Inflammatory macrophage (primary cell): ENCODE data around the gene CREB3L2.
A peak's percentile ranks its signal among the peaks of the same experiment; 100 is the strongest.

ENCODE experiments used
- DNase-seq, 2 donors: peaks; one replicate each; pipeline ENCODE4 v3.0.0-alpha.2; 2020 to 2022

The CREB3L2 gene

DNA sequence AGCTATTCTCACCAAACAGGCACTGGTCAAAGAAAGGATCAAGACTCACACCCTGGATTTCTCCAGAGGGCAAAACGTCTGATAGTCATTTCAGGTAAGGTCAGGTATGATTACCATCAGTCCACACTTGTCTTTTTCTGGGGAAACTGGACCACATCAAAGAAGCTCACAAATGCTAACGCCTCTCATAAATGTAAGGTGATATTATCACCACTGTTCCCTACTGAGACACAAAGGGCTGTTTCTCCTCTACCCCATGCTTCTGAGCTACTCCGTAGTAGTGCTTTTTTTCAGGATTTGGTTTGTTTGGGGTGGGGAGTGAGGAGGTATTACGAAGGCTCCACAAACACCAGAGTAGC lies 51.6 kb downstream of the CREB3L2 start:
- DNase-seq = no peak

GRCh38 chr7:137949416-137950262 lies 52.2 kb downstream of the CREB3L2 start:
- DNase-seq = no peak

DNA sequence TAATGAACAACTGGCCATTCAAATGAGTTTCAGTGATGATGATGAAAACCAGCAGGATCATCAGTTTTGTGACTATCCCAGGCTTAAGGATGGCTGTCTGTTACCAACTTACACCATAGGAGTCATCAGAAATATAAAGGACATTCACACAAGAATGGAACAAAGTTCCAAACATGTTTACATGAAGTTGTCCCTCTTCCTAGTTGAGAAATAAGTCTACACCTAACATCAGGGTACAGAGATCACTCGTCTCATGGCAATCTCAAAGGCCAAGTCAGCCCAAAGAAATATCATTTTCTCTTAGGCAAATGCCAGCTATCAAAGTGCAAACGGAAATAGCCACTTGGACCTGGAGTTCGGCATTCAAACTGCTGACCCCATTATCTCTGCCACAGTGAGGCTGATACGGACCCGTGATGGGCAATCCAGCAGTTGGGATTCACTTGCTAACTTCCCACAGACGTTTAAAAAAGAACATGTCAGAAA lies 53.0 kb downstream of the CREB3L2 start:
- DNase-seq = no peak

DNA sequence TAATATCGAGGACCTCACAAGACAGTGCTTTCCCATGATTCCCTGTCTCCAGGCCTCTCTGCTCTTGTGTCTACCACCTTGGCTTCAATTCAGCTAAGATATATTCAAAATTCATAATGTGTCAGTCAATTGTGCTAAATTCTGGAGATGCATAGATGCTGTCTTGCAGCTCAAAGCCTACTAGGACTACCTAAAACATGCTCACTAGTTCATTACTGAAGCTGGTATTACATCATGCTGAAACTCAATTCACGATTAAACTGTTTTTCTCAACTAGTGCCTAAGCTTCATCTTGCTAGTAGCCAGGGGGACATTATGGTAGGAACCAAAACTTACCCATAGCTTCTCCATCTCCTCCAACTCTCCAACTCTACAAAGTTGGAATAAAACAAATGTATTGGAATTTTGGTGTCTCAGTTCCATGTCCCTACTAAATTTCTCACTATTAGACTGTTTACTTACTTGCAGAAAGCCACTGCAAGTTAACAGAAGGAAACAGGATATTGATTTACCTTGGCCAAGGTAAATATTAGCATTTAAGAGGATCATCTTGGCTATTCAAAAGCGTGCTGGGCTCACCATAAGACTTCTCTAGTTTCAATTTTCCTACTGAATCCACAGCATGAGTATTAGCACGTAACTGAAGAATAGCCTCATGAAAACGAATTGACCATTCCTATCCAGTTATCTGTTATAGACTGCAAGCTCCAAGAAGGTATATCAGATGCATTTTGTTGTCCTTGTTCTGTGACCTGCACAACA lies 53.6 kb downstream of the CREB3L2 start:
- DNase-seq = no peak

GRCh38 chr7:137947046-137947445 lies 54.8 kb downstream of the CREB3L2 start:
- no peak for DNase-seq

DNA sequence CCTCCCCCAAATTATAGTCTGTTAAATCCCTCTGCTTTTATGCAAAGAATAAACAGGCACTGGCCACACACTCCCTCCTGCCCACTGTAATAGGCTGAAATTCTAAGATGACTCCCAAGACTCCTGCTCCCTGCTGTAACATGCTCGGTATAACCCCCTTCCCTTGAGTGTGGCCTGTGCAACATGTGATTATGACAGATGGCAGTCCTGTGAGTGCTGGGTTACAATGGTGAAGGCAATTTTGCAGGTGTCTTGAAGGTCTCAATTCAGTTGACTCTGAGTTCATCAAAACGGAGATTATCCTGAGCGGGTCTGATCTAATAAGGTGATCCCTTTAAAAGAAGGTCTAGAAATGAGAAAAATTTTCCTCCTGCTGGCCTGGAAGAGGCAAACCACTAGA lies 55.9 kb downstream of the CREB3L2 start:
- no peak for DNase-seq

DNA sequence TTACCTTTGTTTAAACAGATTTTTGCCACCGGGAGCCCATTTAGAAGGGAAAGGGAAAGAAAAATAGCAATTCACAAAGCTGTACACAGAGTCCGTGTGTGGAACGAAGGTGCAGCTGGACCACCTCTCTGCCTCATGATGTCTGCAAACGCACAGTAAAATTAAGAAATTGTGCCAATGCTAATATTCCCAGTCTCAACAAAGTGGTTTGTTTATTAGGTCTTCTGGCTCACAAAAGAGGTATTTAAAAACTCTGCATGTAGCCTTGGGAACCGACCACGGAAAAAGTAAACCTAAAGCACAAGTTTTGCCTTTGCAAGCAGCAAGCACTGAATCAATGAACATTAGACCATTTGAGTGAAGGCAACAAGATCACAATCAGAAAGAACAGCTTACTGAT lies 57.7 kb downstream of the CREB3L2 start:
- no peak for DNase-seq

GRCh38 chr7:137943132-137943551 lies 58.7 kb downstream of the CREB3L2 start:
- DNase-seq = no peak

- no peak for DNase-seq
Measured at GRCh38 chr7:137942484-137943115, 59.3 kb downstream of the CREB3L2 start.

GRCh38 chr7:137940656-137941518 lies 61.0 kb downstream of the CREB3L2 start:
- DNase-seq = no peak

DNA sequence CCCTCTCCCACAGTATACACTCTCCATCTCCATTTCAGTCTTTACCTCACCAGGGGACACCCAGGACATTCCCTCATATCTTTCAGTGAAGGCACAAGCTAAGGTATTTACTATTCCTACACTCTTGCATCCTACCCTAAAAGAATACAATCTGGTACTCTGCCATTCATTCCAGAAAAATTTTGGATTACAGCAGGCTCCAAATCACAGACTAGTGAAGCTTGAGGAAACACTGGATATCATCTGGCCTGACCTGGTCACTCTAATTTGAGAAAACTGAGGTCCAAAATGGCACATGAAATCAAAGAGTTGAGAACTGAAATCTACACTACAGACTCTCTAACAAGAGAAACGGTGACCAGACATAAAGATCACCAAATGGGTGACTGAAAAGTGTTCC lies 61.7 kb downstream of the CREB3L2 start:
- DNase-seq = no peak

DNA sequence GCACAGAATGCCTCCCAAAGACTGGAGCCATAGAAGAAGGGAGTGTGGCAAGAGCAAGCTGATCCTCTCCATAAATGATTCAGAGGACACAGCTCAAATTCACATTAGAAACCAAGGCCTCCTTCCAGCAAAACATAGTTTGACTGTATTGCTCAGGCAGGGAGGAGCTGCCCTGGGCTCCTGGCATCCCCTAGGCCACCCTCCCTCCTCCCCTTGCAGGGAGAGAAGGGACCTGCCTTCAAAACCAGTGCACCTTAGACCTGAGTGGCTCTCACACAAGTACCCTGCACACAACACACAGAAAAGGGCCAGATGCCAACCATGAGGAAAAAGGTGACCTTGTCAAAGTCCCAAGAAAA lies 64.7 kb downstream of the CREB3L2 start:
- no peak for DNase-seq

DNA sequence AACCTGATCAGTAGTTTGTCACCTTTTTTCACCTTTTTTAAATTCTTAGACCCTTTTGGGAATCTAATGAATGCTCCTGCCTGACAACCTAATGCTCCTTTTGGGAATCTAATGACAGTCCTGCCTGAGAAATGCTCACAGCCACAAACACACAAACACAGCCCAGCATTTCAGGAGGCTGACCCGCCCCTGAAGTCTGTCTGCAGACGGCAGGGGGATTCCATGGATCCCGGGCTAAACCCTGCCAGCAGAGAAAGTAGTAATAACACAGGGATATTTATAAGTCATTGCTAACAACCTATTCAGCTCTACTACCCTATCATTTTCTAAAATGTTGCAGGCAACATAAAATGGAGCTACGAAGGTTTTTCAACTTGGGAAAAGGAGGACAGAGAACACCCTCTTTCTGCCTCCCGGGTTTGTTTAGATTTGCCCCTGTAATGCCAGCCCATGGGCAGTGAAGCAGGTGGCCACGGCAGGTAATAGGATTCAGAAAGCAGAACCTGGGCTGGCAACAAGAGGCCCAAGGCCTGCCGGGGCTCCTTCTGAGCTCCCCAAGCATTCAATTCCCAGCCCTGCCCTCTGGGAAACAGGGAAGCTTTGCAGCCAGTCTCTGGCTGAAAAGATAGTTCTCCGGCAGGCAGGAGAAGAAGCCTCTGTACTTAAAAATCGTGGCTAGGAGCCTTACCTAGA lies 65.2 kb downstream of the CREB3L2 start:
- no peak for DNase-seq

- peak; percentile 86 to 91 for DNase-seq
Measured at GRCh38 chr7:137935884-137936508, 65.9 kb downstream of the CREB3L2 start.

DNA sequence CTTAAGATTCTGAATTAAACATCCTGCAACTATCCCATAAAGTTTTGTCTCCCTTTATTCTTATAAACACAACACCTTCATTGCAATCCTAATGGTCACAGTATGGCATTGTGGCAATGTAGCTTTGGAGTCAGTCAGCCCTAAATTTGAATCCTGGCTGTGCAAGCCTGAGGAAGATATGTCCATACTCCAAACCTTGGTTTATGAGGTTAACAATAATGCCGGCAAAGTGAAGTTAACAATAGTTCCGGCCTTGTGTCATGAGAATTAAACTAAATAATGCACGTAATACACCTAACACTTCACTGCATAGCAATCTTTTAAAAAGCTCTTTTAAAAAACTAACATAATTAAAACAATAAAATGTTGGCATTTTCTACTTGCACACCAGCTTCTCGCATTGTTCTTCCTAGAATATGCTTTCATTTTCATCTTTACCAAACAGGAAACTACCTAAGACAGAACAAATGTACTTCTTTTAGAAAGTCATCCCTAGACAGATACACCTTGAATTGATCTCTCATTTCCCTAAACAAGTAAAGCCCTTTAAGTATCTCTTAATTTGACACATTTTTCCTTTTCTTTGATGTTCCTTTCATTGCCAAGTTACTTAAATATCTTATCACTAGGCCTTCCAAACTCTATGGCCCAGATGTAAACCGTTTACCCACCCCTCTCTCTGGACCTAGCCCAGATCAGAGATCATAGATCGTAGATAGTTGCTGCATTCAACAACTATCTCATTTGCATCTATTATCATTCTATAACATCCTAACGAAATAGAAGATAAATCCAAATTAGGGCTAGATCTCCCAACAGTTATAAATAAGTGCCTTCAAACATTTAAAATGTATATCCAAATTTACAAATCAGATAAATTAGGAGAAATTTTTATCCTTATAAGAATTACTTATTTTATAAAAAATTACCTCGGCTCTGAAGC lies 66.7 kb downstream of the CREB3L2 start:
- DNase-seq = peak in 1 of 2 donors; percentile 13

GRCh38 chr7:137934176-137934826 lies 67.6 kb downstream of the CREB3L2 start:
- DNase-seq = no peak

DNA sequence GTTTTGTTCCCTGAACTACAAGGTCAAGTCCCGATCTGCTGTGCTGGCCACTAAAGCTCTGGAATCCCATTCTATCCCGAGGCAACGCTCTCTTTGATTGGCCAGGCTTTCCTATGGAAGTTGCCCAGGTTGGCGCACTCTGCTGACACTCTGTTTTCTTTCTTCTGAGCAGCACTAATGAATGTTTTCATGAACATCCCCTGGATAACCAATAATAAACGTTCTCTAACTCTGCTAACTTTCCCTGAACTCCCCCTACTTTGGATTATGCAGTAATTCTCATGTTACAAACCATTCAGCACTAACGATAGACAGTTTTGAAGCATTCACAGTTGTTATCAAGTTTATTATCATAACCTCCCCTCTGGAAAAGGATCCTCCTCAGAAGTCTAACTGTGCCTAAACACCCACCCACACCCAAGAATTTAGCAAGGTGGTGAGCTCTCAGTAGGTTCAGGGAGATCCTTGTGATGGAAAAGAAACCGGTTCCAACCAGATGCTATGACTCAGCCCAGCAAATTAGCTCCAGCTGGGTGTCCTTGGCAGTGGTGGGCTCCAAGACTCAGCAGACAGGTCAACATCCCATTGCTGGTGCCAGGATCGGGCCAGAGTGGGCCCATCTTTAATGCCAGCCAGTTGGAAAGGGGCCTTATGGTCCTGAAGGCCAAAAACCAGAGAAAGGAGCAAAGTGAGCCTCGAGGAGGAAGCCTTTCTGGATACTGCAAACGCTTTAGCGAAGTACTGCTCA lies 68.4 kb downstream of the CREB3L2 start:
- DNase-seq = no peak

DNA sequence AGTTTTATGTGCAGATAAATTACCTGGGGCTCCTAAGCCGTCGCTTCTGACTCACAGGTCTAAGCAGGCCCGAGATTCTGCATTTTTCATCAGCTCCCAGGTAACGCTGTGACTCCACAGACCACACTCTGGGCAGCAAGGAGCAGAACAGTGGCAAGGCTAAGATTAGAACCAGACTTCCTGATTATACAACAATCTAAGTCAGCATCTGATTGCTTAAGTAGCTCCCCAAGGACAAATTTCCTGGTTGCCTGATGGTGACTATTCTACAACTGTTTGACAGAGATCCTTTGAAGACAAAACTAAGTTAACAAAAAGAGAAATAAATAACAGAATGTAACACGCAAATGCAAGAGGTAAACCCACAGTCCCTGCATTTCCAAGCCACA lies 69.0 kb downstream of the CREB3L2 start:
- peak; percentile 49 to 57 for DNase-seq

- DNase-seq = no peak
Measured at GRCh38 chr7:137931823-137932222, 70.1 kb downstream of the CREB3L2 start.
